Neural progenitor cell (in vitro differentiated cells): ENCODE measurements around the gene TAB2. TPM values are rescaled to one million over a fixed set of nuclear protein-coding genes. Genes with fewer than 3 reads are reported as not detected.

Experiments
- DNase-seq: peaks from one replicate; pipeline ENCODE4 v3.0.0-alpha.2; 2016; ENCODE audit warnings: low spot score
- H2AFZ ChIP-seq: fragments of 200-600 bp; sonication (generic); replicated peaks from 2 replicates; pipeline ENCODE4 v1.6.1; 2016; ENCODE audit warnings: antibody characterized with exemption
- H3F3A ChIP-seq: fragments of 200-600 bp; sonication (generic); 2 replicates; pipeline ENCODE4 v1.6.1; 2016; ENCODE audit warnings: antibody characterized with exemption, low read depth
- H3K27ac ChIP-seq: fragments of 200-600 bp; sonication (generic); 2 replicates; pipeline ENCODE4 v1.5.1; 2016; ENCODE audit warnings: mild to moderate bottlenecking
- H3K27me3 ChIP-seq: fragments of 200-600 bp; sonication (generic); 2 replicates; pipeline ENCODE4 v1.6.1; 2016; ENCODE audit warnings: mild to moderate bottlenecking, moderate library complexity
- H3K36me3 ChIP-seq: fragments of 200-600 bp; sonication (generic); 2 replicates; pipeline ENCODE4 v1.5.1; 2016
- H3K4me1 ChIP-seq: fragments of 200-600 bp; sonication (generic); 2 replicates; pipeline ENCODE4 v1.6.1; 2016; ENCODE audit warnings: mixed run types
- H3K4me2 ChIP-seq: fragments of 200-600 bp; sonication (generic); 2 replicates; pipeline ENCODE4 v1.6.1; 2016
- H3K4me3 ChIP-seq: fragments of 200-600 bp; sonication (generic); 2 replicates; pipeline ENCODE4 v1.5.1; 2016
- H3K79me2 ChIP-seq: fragments of 200-600 bp; sonication (generic); 2 replicates; pipeline ENCODE4 v1.6.1; 2016; ENCODE audit warnings: low read depth
- H3K9ac ChIP-seq: fragments of 200-600 bp; sonication (generic); 2 replicates; pipeline ENCODE4 v1.6.1; 2016
- H3K9me3 ChIP-seq: fragments of 200-600 bp; sonication (generic); 2 replicates; pipeline ENCODE4 v1.5.1; 2016; ENCODE audit warnings: low read depth
- H4K20me1 ChIP-seq: fragments of 200-600 bp; sonication (generic); 2 replicates; pipeline ENCODE4 v1.6.1; 2016; ENCODE audit warnings: low read depth
- H3K27ac Mint-ChIP-seq: 3 replicates; pipeline ENCODE4 v1.8.0; 2021; ENCODE audit warnings: mixed read lengths
- H3K27me3 Mint-ChIP-seq: 2 replicates; pipeline ENCODE4 v1.8.0; 2022; ENCODE audit warnings: low read depth, mild to moderate bottlenecking, inconsistent platforms, moderate library complexity, mixed read lengths; ENCODE audit not compliant: insufficient read depth
- H3K36me3 Mint-ChIP-seq: 3 replicates; pipeline ENCODE4 v1.8.0; 2021; ENCODE audit warnings: mixed read lengths
- H3K4me1 Mint-ChIP-seq: 3 replicates; pipeline ENCODE4 v1.8.0; 2021; ENCODE audit warnings: mixed read lengths
- H3K4me3 Mint-ChIP-seq: 3 replicates; pipeline ENCODE4 v1.8.0; 2021; ENCODE audit warnings: mild to moderate bottlenecking, moderate library complexity, mixed read lengths
- H3K9me3 Mint-ChIP-seq: 3 replicates; pipeline ENCODE4 v1.8.0; 2020; ENCODE audit warnings: mixed read lengths
- EZH2 ChIP-seq: fragments of 200-600 bp; sonication (generic); IDR thresholded peaks from 2 replicates; pipeline ENCODE4 v1.6.1; 2017; ENCODE audit warnings: antibody characterized with exemption, mild to moderate bottlenecking, moderate library complexity
- EZH2phosphoT487 ChIP-seq: fragments of 200-600 bp; sonication (generic); IDR thresholded peaks from 2 replicates; pipeline ENCODE4 v1.6.1; 2017; ENCODE audit warnings: antibody characterized with exemption
- total RNA-seq: library from RNA; depleted of rRNA; stranded (reverse); fragments of >200 nt; gene quantifications from 2 replicates; pipeline ENCODE4 v1.2.3, GENCODE V29; 2015; ENCODE audit warnings: low replicate concordance
- TF ChIP-seq, protein P1 (sequence below): fragments of 200-600 bp; sonication (generic); IDR thresholded peaks from 2 replicates; pipeline ENCODE4 v1.5.1; 2017; ENCODE audit warnings: antibody characterized with exemption, mild to moderate bottlenecking

The TAB2 gene, protein sequence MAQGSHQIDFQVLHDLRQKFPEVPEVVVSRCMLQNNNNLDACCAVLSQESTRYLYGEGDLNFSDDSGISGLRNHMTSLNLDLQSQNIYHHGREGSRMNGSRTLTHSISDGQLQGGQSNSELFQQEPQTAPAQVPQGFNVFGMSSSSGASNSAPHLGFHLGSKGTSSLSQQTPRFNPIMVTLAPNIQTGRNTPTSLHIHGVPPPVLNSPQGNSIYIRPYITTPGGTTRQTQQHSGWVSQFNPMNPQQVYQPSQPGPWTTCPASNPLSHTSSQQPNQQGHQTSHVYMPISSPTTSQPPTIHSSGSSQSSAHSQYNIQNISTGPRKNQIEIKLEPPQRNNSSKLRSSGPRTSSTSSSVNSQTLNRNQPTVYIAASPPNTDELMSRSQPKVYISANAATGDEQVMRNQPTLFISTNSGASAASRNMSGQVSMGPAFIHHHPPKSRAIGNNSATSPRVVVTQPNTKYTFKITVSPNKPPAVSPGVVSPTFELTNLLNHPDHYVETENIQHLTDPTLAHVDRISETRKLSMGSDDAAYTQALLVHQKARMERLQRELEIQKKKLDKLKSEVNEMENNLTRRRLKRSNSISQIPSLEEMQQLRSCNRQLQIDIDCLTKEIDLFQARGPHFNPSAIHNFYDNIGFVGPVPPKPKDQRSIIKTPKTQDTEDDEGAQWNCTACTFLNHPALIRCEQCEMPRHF
- 49.2 and 70.9 TPM in 2 replicates for total RNA-seq

- no peaks in the 10 kb centered on the region for H3K36me3 Mint-ChIP-seq
Observed at GRCh38 chr6:149317644-149318571, at the start of gene TAB2. TAB2 (plus strand) TSS chr6:149317712; CDS start chr6:149369998, 52,286 bp downstream.

DNA sequence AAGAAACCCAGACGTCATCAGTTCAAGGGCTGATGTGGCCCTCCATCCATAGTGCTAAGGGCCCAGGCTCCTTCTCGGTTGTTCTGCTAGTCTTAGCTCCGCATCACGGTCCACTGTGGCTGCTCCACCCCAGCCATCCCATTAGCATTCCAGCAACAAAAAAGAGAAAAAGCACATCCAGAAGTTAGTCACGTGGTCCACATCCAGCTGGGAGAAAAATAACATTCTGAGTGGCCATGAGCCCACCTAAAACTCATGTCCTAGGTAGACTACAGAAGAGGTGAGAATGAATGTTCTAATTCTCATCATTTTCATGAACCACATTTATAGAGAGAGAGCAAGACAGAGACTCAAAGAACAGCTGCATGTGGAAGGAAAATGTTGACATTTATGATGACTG, 49.4 kb upstream of the TAB2 start:
- H3K27me3 ChIP-seq = no peaks in the 10 kb centered on the region
- no peaks in the 10 kb centered on the region for H4K20me1 ChIP-seq
- TF ChIP-seq, protein P1, sequence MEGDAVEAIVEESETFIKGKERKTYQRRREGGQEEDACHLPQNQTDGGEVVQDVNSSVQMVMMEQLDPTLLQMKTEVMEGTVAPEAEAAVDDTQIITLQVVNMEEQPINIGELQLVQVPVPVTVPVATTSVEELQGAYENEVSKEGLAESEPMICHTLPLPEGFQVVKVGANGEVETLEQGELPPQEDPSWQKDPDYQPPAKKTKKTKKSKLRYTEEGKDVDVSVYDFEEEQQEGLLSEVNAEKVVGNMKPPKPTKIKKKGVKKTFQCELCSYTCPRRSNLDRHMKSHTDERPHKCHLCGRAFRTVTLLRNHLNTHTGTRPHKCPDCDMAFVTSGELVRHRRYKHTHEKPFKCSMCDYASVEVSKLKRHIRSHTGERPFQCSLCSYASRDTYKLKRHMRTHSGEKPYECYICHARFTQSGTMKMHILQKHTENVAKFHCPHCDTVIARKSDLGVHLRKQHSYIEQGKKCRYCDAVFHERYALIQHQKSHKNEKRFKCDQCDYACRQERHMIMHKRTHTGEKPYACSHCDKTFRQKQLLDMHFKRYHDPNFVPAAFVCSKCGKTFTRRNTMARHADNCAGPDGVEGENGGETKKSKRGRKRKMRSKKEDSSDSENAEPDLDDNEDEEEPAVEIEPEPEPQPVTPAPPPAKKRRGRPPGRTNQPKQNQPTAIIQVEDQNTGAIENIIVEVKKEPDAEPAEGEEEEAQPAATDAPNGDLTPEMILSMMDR = no peak
- no peak for TF ChIP-seq EZH2phosphoT487
- TF ChIP-seq EZH2 = no peak
- H3K27ac ChIP-seq = no peak overlapping the region
- H3K79me2 ChIP-seq = no peaks in the 10 kb centered on the region
- H3K9me3 ChIP-seq = no peaks in the 10 kb centered on the region
- peaks cover 3% of the 10 kb centered on the region for H3K9me3 Mint-ChIP-seq
- no peak for DNase-seq
- no peaks in the 10 kb centered on the region for H3K27me3 Mint-ChIP-seq
- no peak overlapping the region for H3K27ac Mint-ChIP-seq
- peaks cover 34% of the 10 kb centered on the region for H3K4me1 Mint-ChIP-seq
- no peaks in the 10 kb centered on the region for H3K36me3 Mint-ChIP-seq
- H3K4me1 ChIP-seq = peaks cover 10% of the 10 kb centered on the region
- H3F3A ChIP-seq = peaks cover 3% of the 10 kb centered on the region
- peak overlapping the region; percentile 31 for H2AFZ ChIP-seq
- H3K4me3 Mint-ChIP-seq = no peak overlapping the region
- H3K4me3 ChIP-seq = no peak overlapping the region
- H3K4me2 ChIP-seq = no peak overlapping the region
- H3K9ac ChIP-seq = no peak overlapping the region
- H3K36me3 ChIP-seq = no peaks in the 10 kb centered on the region

More at GRCh38 chr6:149317644-149318571, at the start of gene TAB2:
- Mint-ChIP-seq H3K9me3 (no peaks in the 10 kb centered on the region), H3K27me3 (no peaks in the 10 kb centered on the region), H3K4me1 (peaks cover 37% of the 10 kb centered on the region), H3K27ac (peak within 1 kb of the TSS; percentile 95), H3K4me3 (peak within 1 kb of the TSS; percentile 92)
- H3K4me1 ChIP-seq = peaks cover 41% of the 10 kb centered on the region
- peaks cover 67% of the 10 kb centered on the region for H3K79me2 ChIP-seq
- no peak for TF ChIP-seq EZH2phosphoT487
- TF ChIP-seq EZH2 = no peak
- TF ChIP-seq, protein P1 = no peak
- no peak for DNase-seq
- peak within 1 kb of the TSS; percentile 99 for H3K27ac ChIP-seq
- H3F3A ChIP-seq = peaks cover 18% of the 10 kb centered on the region
- peak within 1 kb of the TSS; percentile 95 for H3K9ac ChIP-seq
- no peaks in the 10 kb centered on the region for H3K27me3 ChIP-seq
- H2AFZ ChIP-seq = peak within 1 kb of the TSS; percentile 98
- peak within 1 kb of the TSS; percentile 99 for H3K4me3 ChIP-seq
- H3K4me2 ChIP-seq = peak within 1 kb of the TSS; percentile 90
- no peaks in the 10 kb centered on the region for H3K9me3 ChIP-seq
- peaks cover 50% of the 10 kb centered on the region for H4K20me1 ChIP-seq
- no peaks in the 10 kb centered on the region for H3K36me3 ChIP-seq

DNA sequence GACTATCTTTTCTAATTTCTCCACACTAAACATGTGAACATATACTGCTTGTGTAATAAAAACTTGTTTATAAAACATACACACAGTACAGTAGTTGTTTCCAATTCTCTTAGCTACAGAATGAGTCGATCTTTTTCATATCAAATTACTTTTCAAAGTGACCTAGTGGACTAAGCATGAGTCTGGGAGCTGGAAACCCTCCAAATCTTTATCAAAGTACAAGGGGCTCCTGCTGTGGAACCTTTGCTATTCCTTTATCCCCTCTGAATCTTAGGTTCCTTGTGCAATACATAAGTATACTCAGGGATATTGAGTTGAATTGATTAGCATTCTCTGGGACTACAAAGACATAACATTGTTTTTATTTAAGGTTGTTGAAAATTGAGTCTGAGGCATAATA, 48.7 kb upstream of the TAB2 start:
- peaks cover 3% of the 10 kb centered on the region for H3F3A ChIP-seq
- no peak overlapping the region for H3K4me2 ChIP-seq
- peaks cover 10% of the 10 kb centered on the region for H3K4me1 ChIP-seq
- H3K36me3 ChIP-seq = no peaks in the 10 kb centered on the region
- Mint-ChIP-seq H3K27ac (no peak overlapping the region), H3K4me3 (no peak overlapping the region), H3K4me1 (peaks cover 30% of the 10 kb centered on the region), H3K27me3 (no peaks in the 10 kb centered on the region), H3K9me3 (peaks cover 3% of the 10 kb centered on the region), H3K36me3 (no peaks in the 10 kb centered on the region)
- DNase-seq = no peak
- no peaks in the 10 kb centered on the region for H3K9me3 ChIP-seq
- H3K79me2 ChIP-seq = no peaks in the 10 kb centered on the region
- no peaks in the 10 kb centered on the region for H4K20me1 ChIP-seq
- no peak overlapping the region for H3K27ac ChIP-seq
- H2AFZ ChIP-seq = no peak overlapping the region
- no peaks in the 10 kb centered on the region for H3K27me3 ChIP-seq
- TF ChIP-seq, protein P1 = no peak
- TF ChIP-seq EZH2phosphoT487 (no peak), EZH2 (no peak)
- no peak overlapping the region for H3K4me3 ChIP-seq
- H3K9ac ChIP-seq = no peak overlapping the region
